Sigmoid colon (tissue), 7 donors: ENCODE results near the gene AUTS2. TPM values are rescaled to one million over a fixed set of nuclear protein-coding genes. Genes with fewer than 3 reads are reported as not detected.

ENCODE experiments used
- DNase-seq: peaks from one replicate; pipeline ENCODE4 v3.0.0-alpha.2; 2019
- H3K27ac ChIP-seq, 4 donors: fragments of 200-600 bp; sonication (generic); one replicate each; pipeline ENCODE4 v1.5.1; 2016 to 2019; ENCODE audit warnings: mild to moderate bottlenecking in 1 of 4
- H3K27me3 ChIP-seq, 3 donors: fragments of 200-600 bp; sonication (generic); one replicate each; pipeline ENCODE4 v1.5.1; 2019; ENCODE audit warnings: mild to moderate bottlenecking in 1 of 3
- H3K36me3 ChIP-seq, 4 donors: fragments of 200-600 bp; sonication (generic); one replicate each; pipeline ENCODE4 v1.5.1; 2016 to 2019
- H3K4me1 ChIP-seq, 4 donors: fragments of 200-600 bp; sonication (generic); one replicate each; pipeline ENCODE4 v1.5.1; 2017 to 2019
- H3K4me3 ChIP-seq, 4 donors: fragments of 200-600 bp; sonication (generic); one replicate each; pipeline ENCODE4 v1.5.1; 2017 to 2019; ENCODE audit warnings: mild to moderate bottlenecking in 2 of 4, moderate library complexity in 1 of 4
- H3K9me3 ChIP-seq, 4 donors: fragments of 200-600 bp in 3 of 4; sonication (generic) in 3 of 4; one replicate each; pipeline versions ENCODE4 v1.5.1 to v1.6.1; 2013 to 2019
- CTCF ChIP-seq, 4 experiments: fragments of 450-650 bp in 3 of 4; fragments of 200-600 bp in 1 of 4; IDR thresholded peaks; one replicate each; pipeline ENCODE4 v1.5.1; 2016 to 2019; ENCODE audit warnings: antibody characterized with exemption in 4 of 4, mild to moderate bottlenecking in 3 of 4, moderate library complexity in 2 of 4
- EP300 ChIP-seq, 4 donors: sonication (generic); formaldehyde crosslinking; IDR thresholded peaks; one replicate each; pipeline ENCODE4 v1.6.1; 2017; ENCODE audit warnings: antibody characterized with exemption in 4 of 4
- POLR2A ChIP-seq, 2 donors: fragments of 450-650 bp; IDR thresholded peaks; one replicate each; pipeline ENCODE4 v1.6.1; 2016; ENCODE audit warnings: antibody characterized with exemption in 2 of 2, mild to moderate bottlenecking in 2 of 2, moderate library complexity in 2 of 2
- POLR2AphosphoS5 ChIP-seq, 4 donors: sonication (generic); formaldehyde crosslinking; IDR thresholded peaks; one replicate each; pipeline ENCODE4 v1.6.1; 2017; ENCODE audit warnings: antibody characterized with exemption in 4 of 4
- WGBS, 2 donors: extraction: QIAGEN DNeasy Blood & Tissue Kit; methylation state at CpG; one replicate each; pipeline ENCODE4 v1.1.7; 2013; 5-methylcytosine and 5-hydroxymethylcytosine counted together
- intact Hi-C: fragments of 100-400 bp; cut with DNase I; formaldehyde crosslinking; loops from one replicate; pipeline ENCODE4 v1.15.1; 2023
- polyA plus RNA-seq, 3 donors: library from polyadenylated mRNA; stranded (reverse); fragments of 200-250 nt; gene quantifications; one replicate each; pipeline ENCODE4 v1.2.3, GENCODE V29; 2013
- total RNA-seq, 4 donors: library from RNA; depleted of rRNA; stranded (reverse); fragments of >200 nt; gene quantifications; one replicate each; pipeline ENCODE4 v1.1.0, GENCODE V29; 2016
- donor health status: healthy with polysubstance abuse.
- donor health status: Bipolar disorder and iron deficiency.
- donor health status: healthy.

Gene AUTS2
- total and polyA plus RNA-seq, 7 donors, result 3.6 to 55.7 (median 25.5) TPM

- Histone ChIP-seq H3K36me3 (no peaks in the 10 kb centered on the region), H3K4me1 (peaks cover 0 to 29% (median 21%) of the 10 kb centered on the region in 4 donors), H3K4me3 (no peak overlapping the region), H3K9me3 (no peaks in the 10 kb centered on the region), H3K27ac (no peak overlapping the region), H3K27me3 (no peaks in the 10 kb centered on the region)
- WGBS, 2 donors, result 54 to 61% methylated on average over 4 of the region's 4 CpGs
- intact Hi-C loops, result no loop called here
- TF ChIP-seq CTCF (IDR thresholded peaks at IDR 0.05), result no peak
- DNase-seq, result no peak
Measured at GRCh38 chr7:69844264-69844868, 246.1 kb downstream of the AUTS2 start.

- TF ChIP-seq POLR2A (IDR thresholded peaks at IDR 0.05) (no peak), POLR2AphosphoS5 (IDR thresholded peaks at IDR 0.05) (no peak), EP300 (IDR thresholded peaks at IDR 0.05) (no peak), CTCF (IDR thresholded peaks at IDR 0.05) (no peak)
- H3K4me1 ChIP-seq, result peaks cover 0 to 24% (median 20%) of the 10 kb centered on the region in 4 donors
- no peak overlapping the region for H3K4me3 ChIP-seq
- intact Hi-C loops, result no loop called here
- H3K9me3 ChIP-seq, result no peaks in the 10 kb centered on the region
- H3K27ac ChIP-seq, result no peak overlapping the region
- WGBS, 2 donors, result 42 to 71% methylated on average over 3 of the region's 3 CpGs
- no peaks in the 10 kb centered on the region for H3K27me3 ChIP-seq
- no peak for DNase-seq
- H3K36me3 ChIP-seq, result no peaks in the 10 kb centered on the region
Measured at GRCh38 chr7:69845721-69846495, 247.6 kb downstream of the AUTS2 start.

- TF ChIP-seq POLR2A (IDR thresholded peaks at IDR 0.05), result no peak
- TF ChIP-seq EP300 (IDR thresholded peaks at IDR 0.05), result peak in 1 of 4 donors; percentile 19
- no peaks in the 10 kb centered on the region for H3K27me3 ChIP-seq
- H3K4me3 ChIP-seq, result no peak overlapping the region
- H3K9me3 ChIP-seq, result no peaks in the 10 kb centered on the region
- intact Hi-C loops, result loop anchor here (2.0 kb wide), 1 partner anchor 37 kb away; no protein-coding TSS in a partner anchor
- no peak for DNase-seq
- WGBS, 2 donors, result 18 to 58% methylated on average over 6 of the region's 6 CpGs
- peak overlapping the region in 3 of 4 donors; percentile 19 to 44 (median 24) for H3K27ac ChIP-seq
- peaks cover 0 to 21% (median 18%) of the 10 kb centered on the region in 4 donors for H3K4me1 ChIP-seq
- no peaks in the 10 kb centered on the region for H3K36me3 ChIP-seq
Measured at GRCh38 chr7:69847921-69848612, 249.8 kb downstream of the AUTS2 start.

- peaks cover 0 to 21% (median 18%) of the 10 kb centered on the region in 4 donors for H3K4me1 ChIP-seq
- H3K27me3 ChIP-seq, result no peaks in the 10 kb centered on the region
- intact Hi-C loops, result loop anchor here (2.0 kb wide), 1 partner anchor 36 kb away; no protein-coding TSS in a partner anchor
- no peaks in the 10 kb centered on the region for H3K9me3 ChIP-seq
- H3K36me3 ChIP-seq, result no peaks in the 10 kb centered on the region
- no peak overlapping the region for H3K27ac ChIP-seq
- DNase-seq, result no peak
- no peak for TF ChIP-seq CTCF (IDR thresholded peaks at IDR 0.05)
- no peak for TF ChIP-seq EP300 (IDR thresholded peaks at IDR 0.05)
- no peak for TF ChIP-seq POLR2A (IDR thresholded peaks at IDR 0.05)
- WGBS, 2 donors, result 23 to 66% methylated on average over 2 of the region's 2 CpGs
- H3K4me3 ChIP-seq, result no peak overlapping the region
Measured at GRCh38 chr7:69849268-69849667, 251.0 kb downstream of the AUTS2 start.

- TF ChIP-seq EP300 (IDR thresholded peaks at IDR 0.05) (no peak), POLR2A (IDR thresholded peaks at IDR 0.05) (no peak), POLR2AphosphoS5 (IDR thresholded peaks at IDR 0.05) (no peak), CTCF (IDR thresholded peaks at IDR 0.05) (no peak)
- no peak for DNase-seq
Measured at GRCh38 chr7:69857014-69857413, 258.7 kb downstream of the AUTS2 start.

More at GRCh38 chr7:69857014-69857413, 258.7 kb downstream of the AUTS2 start:
- Histone ChIP-seq H3K27me3 (no peaks in the 10 kb centered on the region), H3K9me3 (no peaks in the 10 kb centered on the region), H3K36me3 (no peaks in the 10 kb centered on the region), H3K4me3 (no peak overlapping the region), H3K27ac (no peak overlapping the region), H3K4me1 (peaks cover 0 to 43% (median 21%) of the 10 kb centered on the region in 4 donors)
- 88% methylated on average over 6 of the region's 6 CpGs for WGBS, 2 donors
- intact Hi-C loops, result no loop called here
